A549 (cell line): Measurements from ENCODE around the gene GRB14. TPM values are rescaled to one million over a fixed set of nuclear protein-coding genes. Genes with fewer than 3 reads are reported as not detected.

Experiments used
- ATAC-seq, 2 experiments: fragments of 200-7000 bp in 1 of 2; fragments of >200 bp in 1 of 2; cut with Nextera tagmentation in 1 of 2; cut with Tn5 transposase in 1 of 2; 3 replicates each; pipeline versions ENCODE4 v1.8.0 to v1.9.1; 2018 to 2020; ENCODE audit warnings: mild to moderate bottlenecking in 1 of 2, moderate library complexity in 1 of 2
- CTCF ChIA-PET: fragments of 300-600 bp; sonication (Branson Sonifier 250); formaldehyde crosslinking; extraction: SDS; loops from one replicate; lab custom pipeline; 2021; ENCODE audit warnings: antibody characterized with exemption, inconsistent platforms; lab: Yijun Ruan, JAX
- POLR2A ChIA-PET: fragments of 350-600 bp; formaldehyde crosslinking; extraction: SDS; loops from one replicate; lab custom pipeline; 2021; ENCODE audit warnings: antibody characterized with exemption, inconsistent platforms; lab: Yijun Ruan, JAX
- DNase-seq, 2 experiments: peaks; one replicate each; pipeline versions ENCODE4 v3.0.0 to v3.0.0-alpha.2; 2011 to 2016; ENCODE audit warnings: low read depth in 1 of 2, low spot score in 1 of 2
- FAIRE-seq: peaks from 2 replicates; lab custom pipeline; 2011; peaks lifted over from hg19 to GRCh38; lab: Jason Lieb, UNC
- H3K27ac ChIP-seq, 2 experiments: fragments of >200 bp; sonication (Bioruptor Twin); formaldehyde crosslinking; 3 replicates each; pipeline ENCODE4 v1.5.1; 2016 to 2017
- H3K4me1 ChIP-seq: fragments of >200 bp; sonication (Bioruptor Twin); formaldehyde crosslinking; 3 replicates; pipeline ENCODE4 v1.6.1; 2016
- H3K4me2 ChIP-seq: fragments of >200 bp; sonication (Bioruptor Twin); formaldehyde crosslinking; 3 replicates; pipeline ENCODE4 v1.6.1; 2016
- H3K4me3 ChIP-seq: fragments of >200 bp; sonication (Bioruptor Twin); formaldehyde crosslinking; 3 replicates; pipeline ENCODE4 v1.5.1; 2016
- H3K9me3 ChIP-seq: fragments of >200 bp; sonication (Bioruptor Twin); formaldehyde crosslinking; 3 replicates; pipeline ENCODE4 v1.6.1; 2016
- CHD2 ChIP-seq: fragments of 150-350 bp; IDR thresholded peaks from 2 replicates; pipeline ENCODE4 v1.6.1; 2014; ENCODE audit warnings: low read length; ENCODE audit not compliant: partially characterized antibody
- EHF ChIP-seq: fragments of 250-450 bp; sonication (Bioruptor Pico); IDR thresholded peaks from 2 replicates; pipeline ENCODE4 v1.5.0; 2020; ENCODE audit warnings: mild to moderate bottlenecking
- HDAC2 ChIP-seq: fragments of 200-600 bp; sonication (generic); IDR thresholded peaks from 2 replicates; pipeline ENCODE4 v1.6.1; 2016
- HEYL ChIP-seq: fragments of 250-450 bp; sonication (Bioruptor Pico); IDR thresholded peaks from 2 replicates; pipeline ENCODE4 v1.8.0; 2021; ENCODE audit warnings: mild to moderate bottlenecking, moderate library complexity
- HOXB5 ChIP-seq: fragments of 250-450 bp; sonication (Bioruptor Pico); IDR thresholded peaks from 2 replicates; pipeline ENCODE4 v1.5.0; 2020; ENCODE audit warnings: mild to moderate bottlenecking, moderate library complexity
- JUNB ChIP-seq: fragments of >200 bp; sonication (Bioruptor Twin); formaldehyde crosslinking; IDR thresholded peaks from 2 replicates; pipeline ENCODE4 v1.6.1; 2016
- KDM1A ChIP-seq: fragments of 200-600 bp; sonication (generic); IDR thresholded peaks from 2 replicates; pipeline ENCODE4 v1.6.1; 2016; ENCODE audit warnings: low read depth, mild to moderate bottlenecking
- KDM5A ChIP-seq: fragments of 200-600 bp; sonication (generic); IDR thresholded peaks from 2 replicates; pipeline ENCODE4 v1.6.1; 2016; ENCODE audit warnings: antibody characterized with exemption, mild to moderate bottlenecking
- NPAS2 ChIP-seq: fragments of 250-450 bp; sonication (Bioruptor Pico); IDR thresholded peaks from 2 replicates; pipeline ENCODE4 v1.8.0; 2022; ENCODE audit warnings: mild to moderate bottlenecking, moderate library complexity, borderline replicate concordance
- SMC3 ChIP-seq: fragments of >200 bp; sonication (Bioruptor Twin); formaldehyde crosslinking; IDR thresholded peaks from 3 replicates; pipeline ENCODE4 v1.6.1; 2018; ENCODE audit warnings: inconsistent platforms
- ZC3H11A ChIP-seq: fragments of 450-650 bp; IDR thresholded peaks from 2 replicates; pipeline ENCODE4 v1.6.1; 2014; ENCODE audit warnings: antibody characterized with exemption, mild to moderate bottlenecking
- WGBS: methylation state at CpG from one replicate; pipeline ENCODE4 v1.1.6; 2017; ENCODE audit errors: missing lambda C conversion rate; 5-methylcytosine and 5-hydroxymethylcytosine counted together
- polyA plus RNA-seq, 4 experiments: library from polyadenylated mRNA; depleted of rRNA in 3 of 4; stranded (reverse); fragments of >200 nt; fragmentation: RNase III in 1 of 4; extraction: RNeasy Plus Mini Kit Qiagen cat#74134 plus additional on column Dnase treatment in 1 of 4; gene quantifications; 2 replicates in 3 of 4; 3 replicates in 1 of 4; pipeline ENCODE4 v1.2.3, GENCODE V29; 2011 to 2017
- TF ChIP-seq, protein P1 (sequence below): fragments of 250-450 bp; sonication (Bioruptor Pico); IDR thresholded peaks from 2 replicates; pipeline ENCODE4 v1.5.0; 2021; ENCODE audit warnings: mild to moderate bottlenecking, moderate library complexity, borderline replicate concordance
- TF ChIP-seq, protein P2 (sequence below): fragments of >200 bp; sonication (Bioruptor Twin); formaldehyde crosslinking; IDR thresholded peaks from 3 replicates; pipeline ENCODE4 v1.5.1; 2016
- TF ChIP-seq, protein P3 (sequence below): IDR thresholded peaks from 2 replicates; pipeline ENCODE4 v1.6.1; 2012
- TF ChIP-seq, protein P4 (sequence below): fragments of >200 bp; sonication (Bioruptor Twin); formaldehyde crosslinking; IDR thresholded peaks from 3 replicates; pipeline ENCODE4 v1.6.1; 2016
- TF ChIP-seq, protein P5 (sequence below): fragments of 200-600 bp; sonication (generic); IDR thresholded peaks from 2 replicates; pipeline ENCODE4 v1.6.1; 2016; ENCODE audit warnings: antibody characterized with exemption, mild to moderate bottlenecking, moderate library complexity

GRB14 gene
- polyA plus RNA-seq, 2 of the 4 experiments (the other 2 are of a cell fraction), result 18.6 to 26.0 TPM

DNA sequence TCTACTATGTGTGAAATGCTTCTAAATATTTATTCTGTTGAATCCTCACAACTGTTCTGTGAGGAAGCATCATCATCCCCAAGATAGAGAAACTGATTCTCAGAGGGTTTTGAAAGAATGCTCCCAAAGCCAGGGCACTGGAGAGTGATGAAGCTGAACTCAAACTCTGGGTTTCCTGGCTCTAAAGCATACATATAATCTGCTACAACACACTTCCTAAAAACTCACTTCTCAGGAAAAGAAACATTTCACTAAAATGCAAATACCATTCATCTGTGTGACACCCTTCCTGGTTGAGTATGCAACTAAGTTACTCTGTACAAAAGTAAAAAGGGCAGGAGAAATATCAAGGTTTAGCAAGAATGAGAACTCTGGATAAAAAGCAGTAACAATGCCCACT is 58.6 kb downstream of the GRB14 start:
- Histone ChIP-seq H3K4me1 (peaks cover 49% of the 10 kb centered on the region), H3K4me2 (peak overlapping the region; percentile 15; the same call in 2 of the 3 replicates), H3K27ac (no peak overlapping the region; a peak in 1 of 6 replicates), H3K9me3 (no peaks in the 10 kb centered on the region), H3K4me3 (no peak overlapping the region)
- ATAC-seq (no peak), FAIRE-seq (no peak), DNase-seq (no peak)
- TF ChIP-seq KDM5A, result no peak
- TF ChIP-seq NPAS2, result no peak
- TF ChIP-seq, protein P1, sequence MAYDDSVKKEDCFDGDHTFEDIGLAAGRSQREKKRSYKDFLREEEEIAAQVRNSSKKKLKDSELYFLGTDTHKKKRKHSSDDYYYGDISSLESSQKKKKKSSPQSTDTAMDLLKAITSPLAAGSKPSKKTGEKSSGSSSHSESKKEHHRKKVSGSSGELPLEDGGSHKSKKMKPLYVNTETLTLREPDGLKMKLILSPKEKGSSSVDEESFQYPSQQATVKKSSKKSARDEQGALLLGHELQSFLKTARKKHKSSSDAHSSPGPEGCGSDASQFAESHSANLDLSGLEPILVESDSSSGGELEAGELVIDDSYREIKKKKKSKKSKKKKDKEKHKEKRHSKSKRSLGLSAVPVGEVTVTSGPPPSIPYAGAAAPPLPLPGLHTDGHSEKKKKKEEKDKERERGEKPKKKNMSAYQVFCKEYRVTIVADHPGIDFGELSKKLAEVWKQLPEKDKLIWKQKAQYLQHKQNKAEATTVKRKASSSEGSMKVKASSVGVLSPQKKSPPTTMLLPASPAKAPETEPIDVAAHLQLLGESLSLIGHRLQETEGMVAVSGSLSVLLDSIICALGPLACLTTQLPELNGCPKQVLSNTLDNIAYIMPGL (CRISPR knock-in tag), result no peak
- TF ChIP-seq JUNB, result no peak
- no peak for TF ChIP-seq ZC3H11A
- no peak for TF ChIP-seq HOXB5 (CRISPR knock-in tag)
- TF ChIP-seq, protein P2, sequence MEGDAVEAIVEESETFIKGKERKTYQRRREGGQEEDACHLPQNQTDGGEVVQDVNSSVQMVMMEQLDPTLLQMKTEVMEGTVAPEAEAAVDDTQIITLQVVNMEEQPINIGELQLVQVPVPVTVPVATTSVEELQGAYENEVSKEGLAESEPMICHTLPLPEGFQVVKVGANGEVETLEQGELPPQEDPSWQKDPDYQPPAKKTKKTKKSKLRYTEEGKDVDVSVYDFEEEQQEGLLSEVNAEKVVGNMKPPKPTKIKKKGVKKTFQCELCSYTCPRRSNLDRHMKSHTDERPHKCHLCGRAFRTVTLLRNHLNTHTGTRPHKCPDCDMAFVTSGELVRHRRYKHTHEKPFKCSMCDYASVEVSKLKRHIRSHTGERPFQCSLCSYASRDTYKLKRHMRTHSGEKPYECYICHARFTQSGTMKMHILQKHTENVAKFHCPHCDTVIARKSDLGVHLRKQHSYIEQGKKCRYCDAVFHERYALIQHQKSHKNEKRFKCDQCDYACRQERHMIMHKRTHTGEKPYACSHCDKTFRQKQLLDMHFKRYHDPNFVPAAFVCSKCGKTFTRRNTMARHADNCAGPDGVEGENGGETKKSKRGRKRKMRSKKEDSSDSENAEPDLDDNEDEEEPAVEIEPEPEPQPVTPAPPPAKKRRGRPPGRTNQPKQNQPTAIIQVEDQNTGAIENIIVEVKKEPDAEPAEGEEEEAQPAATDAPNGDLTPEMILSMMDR, result no peak
- ChIA-PET POLR2A (no interaction called here), CTCF (interaction anchor here (3.1 to 3.8 kb wide), 2 partner anchors 38 to 155 kb away, joined by 13 to 25 read pairs; no protein-coding TSS in a partner anchor)

DNA sequence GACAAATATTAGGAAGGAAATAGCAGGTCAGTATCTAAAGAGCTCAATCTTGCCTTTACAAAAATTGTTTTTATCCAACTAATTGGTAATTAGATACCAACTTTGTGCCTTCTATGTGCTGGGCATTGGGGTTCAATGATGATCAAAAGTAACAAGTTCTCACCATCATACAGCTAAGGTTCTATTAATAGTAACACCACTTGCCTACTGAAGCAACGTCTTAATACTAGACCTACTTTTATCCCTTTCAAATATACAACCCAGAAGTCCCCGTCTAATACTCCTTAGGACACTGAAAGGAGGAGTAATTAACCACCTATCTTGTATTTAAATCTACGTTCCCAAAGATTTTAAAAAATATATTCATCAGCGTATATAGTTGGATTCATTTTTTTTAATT is 59.3 kb downstream of the GRB14 start:
- ATAC-seq, result no peak
- TF ChIP-seq SMC3 (no peak), HDAC2 (no peak), CHD2 (no peak), HEYL (no peak)
- TF ChIP-seq, protein P3, sequence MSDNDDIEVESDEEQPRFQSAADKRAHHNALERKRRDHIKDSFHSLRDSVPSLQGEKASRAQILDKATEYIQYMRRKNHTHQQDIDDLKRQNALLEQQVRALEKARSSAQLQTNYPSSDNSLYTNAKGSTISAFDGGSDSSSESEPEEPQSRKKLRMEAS, result no peak
- Histone ChIP-seq H3K9me3 (no peaks in the 10 kb centered on the region), H3K4me3 (no peak overlapping the region), H3K27ac (no peak overlapping the region), H3K4me1 (peaks cover 43% of the 10 kb centered on the region), H3K4me2 (no peak overlapping the region)
- POLR2A ChIA-PET, result no interaction called here
- CTCF ChIA-PET, result interaction anchor here (0.7 to 3.8 kb wide), 5 partner anchors 10 to 155 kb away, joined by 3 to 25 read pairs (median 13); no protein-coding TSS in a partner anchor
- DNase-seq, result no peak
- FAIRE-seq, result no peak
- 86% methylated on average over 4 of the region's 4 CpGs for WGBS

DNA sequence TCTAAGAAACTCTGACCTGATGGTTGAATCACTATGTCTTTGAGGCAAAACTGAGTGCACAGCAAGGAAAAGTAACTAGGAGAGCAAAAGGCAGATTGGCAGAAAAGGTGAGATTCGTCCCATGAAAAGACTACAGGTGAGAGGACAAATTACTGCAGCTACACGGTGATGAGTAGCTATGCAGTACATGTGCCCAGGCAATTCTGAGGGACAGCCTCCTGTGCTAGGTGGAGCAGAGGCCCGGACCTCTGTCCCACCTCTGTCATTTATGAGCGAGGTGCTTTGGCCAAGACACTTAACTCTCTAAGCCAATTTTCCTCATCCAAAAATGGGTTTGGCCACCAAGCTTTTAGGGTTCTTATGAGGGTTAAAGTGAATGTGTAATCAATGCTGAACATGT is 59.9 kb downstream of the GRB14 start:
- FAIRE-seq (no peak), ATAC-seq (peak in 1 of 2 experiments; percentile 45; a peak in 2 of 6 replicates), DNase-seq (no peak)
- Histone ChIP-seq H3K27ac (peak overlapping the region in 1 of 2 experiments; percentile 24; a peak in 1 of 6 replicates), H3K4me3 (no peak overlapping the region), H3K4me1 (peaks cover 37% of the 10 kb centered on the region), H3K9me3 (no peaks in the 10 kb centered on the region), H3K4me2 (no peak overlapping the region)
- ChIA-PET POLR2A (no interaction called here), CTCF (interaction anchor here (0.6 to 3.8 kb wide), 11 partner anchors 10 to 156 kb away, joined by 3 to 25 read pairs (median 4); no protein-coding TSS in a partner anchor)
- WGBS, result 82% methylated on average over 4 of the region's 4 CpGs
- no peak for TF ChIP-seq EHF
- no peak for TF ChIP-seq KDM1A
- TF ChIP-seq, protein P4, sequence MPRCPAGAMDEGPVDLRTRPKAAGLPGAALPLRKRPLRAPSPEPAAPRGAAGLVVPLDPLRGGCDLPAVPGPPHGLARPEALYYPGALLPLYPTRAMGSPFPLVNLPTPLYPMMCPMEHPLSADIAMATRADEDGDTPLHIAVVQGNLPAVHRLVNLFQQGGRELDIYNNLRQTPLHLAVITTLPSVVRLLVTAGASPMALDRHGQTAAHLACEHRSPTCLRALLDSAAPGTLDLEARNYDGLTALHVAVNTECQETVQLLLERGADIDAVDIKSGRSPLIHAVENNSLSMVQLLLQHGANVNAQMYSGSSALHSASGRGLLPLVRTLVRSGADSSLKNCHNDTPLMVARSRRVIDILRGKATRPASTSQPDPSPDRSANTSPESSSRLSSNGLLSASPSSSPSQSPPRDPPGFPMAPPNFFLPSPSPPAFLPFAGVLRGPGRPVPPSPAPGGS, result no peak
- TF ChIP-seq, protein P5, sequence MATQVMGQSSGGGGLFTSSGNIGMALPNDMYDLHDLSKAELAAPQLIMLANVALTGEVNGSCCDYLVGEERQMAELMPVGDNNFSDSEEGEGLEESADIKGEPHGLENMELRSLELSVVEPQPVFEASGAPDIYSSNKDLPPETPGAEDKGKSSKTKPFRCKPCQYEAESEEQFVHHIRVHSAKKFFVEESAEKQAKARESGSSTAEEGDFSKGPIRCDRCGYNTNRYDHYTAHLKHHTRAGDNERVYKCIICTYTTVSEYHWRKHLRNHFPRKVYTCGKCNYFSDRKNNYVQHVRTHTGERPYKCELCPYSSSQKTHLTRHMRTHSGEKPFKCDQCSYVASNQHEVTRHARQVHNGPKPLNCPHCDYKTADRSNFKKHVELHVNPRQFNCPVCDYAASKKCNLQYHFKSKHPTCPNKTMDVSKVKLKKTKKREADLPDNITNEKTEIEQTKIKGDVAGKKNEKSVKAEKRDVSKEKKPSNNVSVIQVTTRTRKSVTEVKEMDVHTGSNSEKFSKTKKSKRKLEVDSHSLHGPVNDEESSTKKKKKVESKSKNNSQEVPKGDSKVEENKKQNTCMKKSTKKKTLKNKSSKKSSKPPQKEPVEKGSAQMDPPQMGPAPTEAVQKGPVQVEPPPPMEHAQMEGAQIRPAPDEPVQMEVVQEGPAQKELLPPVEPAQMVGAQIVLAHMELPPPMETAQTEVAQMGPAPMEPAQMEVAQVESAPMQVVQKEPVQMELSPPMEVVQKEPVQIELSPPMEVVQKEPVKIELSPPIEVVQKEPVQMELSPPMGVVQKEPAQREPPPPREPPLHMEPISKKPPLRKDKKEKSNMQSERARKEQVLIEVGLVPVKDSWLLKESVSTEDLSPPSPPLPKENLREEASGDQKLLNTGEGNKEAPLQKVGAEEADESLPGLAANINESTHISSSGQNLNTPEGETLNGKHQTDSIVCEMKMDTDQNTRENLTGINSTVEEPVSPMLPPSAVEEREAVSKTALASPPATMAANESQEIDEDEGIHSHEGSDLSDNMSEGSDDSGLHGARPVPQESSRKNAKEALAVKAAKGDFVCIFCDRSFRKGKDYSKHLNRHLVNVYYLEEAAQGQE, result no peak
